ELF-1 (cell line): Measurements from ENCODE around the gene COL4A1.

Source experiments
- DNase-seq: peaks from one replicate; pipeline ENCODE4 v3.0.0-alpha.2; 2016; ENCODE audit warnings: low read depth, low spot score

Gene COL4A1

DNA sequence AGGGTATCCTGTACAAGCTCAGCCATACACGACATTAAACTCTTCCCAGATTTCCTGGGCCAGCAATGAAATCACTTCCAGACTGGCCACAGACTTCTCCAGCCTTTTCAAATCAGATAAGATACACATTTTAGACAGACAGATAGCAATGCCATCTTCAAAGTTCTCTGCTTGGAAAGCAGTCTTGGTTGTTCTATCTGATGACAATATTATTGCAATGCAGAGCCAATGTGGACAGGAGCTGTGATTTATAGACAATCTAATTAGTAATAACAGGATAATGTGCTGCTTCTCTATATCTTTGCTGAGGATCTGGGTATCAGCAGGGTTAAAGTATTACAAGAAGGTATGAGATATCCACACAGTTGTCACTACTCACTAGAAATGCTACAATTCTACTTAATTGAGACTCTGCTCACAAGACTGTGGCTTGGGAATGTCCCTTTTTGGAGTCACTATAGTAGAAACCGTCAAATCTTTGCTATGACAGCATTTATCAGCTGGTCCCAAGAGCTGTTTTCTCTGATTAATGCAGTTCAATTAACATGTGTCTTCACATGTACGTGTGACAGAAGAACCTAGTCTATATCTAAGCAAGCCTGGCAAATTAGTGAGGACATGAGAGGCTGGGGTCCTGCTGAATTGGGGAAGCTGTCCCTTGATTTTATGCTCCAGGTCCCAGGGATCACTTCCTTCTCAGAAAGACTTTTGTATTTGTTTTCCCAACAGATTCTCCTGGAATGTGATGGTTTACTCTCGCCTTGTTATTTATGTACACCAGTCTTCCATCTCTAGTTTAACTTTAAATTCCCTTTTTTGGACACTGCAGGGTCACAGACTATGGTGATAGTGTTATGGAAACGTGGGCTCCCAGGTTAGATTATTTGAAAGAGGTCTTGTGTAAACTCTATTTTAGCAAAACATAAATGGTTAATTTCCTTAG is 68.8 kb downstream of the COL4A1 start:
- no peak for DNase-seq

DNA sequence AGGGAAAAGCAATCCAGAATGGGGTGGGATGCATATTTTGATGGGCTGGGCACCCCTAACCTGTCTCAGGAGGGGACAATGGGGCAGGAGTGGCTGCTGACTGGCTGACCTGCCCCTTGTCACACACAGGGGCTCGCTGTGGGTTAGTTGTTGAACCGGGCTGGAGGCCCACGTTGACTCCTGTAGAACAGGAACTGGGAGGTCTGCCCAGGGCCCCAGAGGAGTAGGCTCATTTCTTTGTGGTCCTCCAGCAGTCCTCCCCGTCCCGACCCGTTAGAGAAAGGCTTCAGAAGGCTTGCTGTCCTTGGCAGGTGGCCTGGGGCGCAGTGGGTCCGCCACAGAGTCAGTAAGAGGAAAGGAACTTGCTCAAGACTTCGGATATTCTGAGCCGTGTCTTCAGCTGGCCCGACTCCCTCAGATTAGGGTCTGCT is 70.1 kb downstream of the COL4A1 start:
- no peak for DNase-seq

DNA sequence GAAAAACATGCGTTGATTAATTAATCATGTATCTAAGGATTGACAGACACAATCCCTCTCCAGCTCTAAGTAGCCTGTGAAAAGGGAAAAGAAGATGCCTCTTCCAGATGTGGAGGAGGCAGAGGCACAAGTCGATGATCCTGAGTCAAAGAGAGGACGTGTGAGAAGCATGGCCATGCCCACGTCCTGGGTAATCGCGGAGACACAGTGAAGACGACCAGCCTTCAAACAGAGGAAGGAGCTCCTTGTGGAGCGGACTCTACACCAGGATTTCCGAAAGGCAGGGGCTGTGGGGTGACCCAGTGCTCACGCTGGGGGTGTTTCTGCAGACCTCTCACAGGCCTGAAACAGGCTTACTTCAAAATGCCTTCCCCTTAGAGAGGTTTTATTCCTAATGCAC is 70.5 kb downstream of the COL4A1 start:
- DNase-seq, result no peak

DNA sequence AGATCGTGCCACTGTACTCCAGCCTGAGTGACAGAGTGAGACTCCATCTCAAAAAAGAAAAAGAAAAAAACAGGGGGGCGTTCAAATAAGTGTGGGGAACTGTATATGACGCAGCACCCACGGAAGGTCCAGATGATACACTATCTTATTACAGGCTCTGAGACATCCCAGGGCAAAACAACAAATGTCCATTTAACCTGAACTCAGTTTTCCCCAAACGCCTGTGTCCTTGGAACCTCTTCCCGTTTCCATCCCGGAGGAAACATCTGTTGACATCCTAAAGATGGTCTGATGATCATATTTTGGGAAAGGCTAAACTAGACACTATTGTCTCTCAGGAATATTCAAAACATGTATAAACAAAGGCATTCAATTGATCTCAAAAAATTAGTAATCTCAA is 72.4 kb downstream of the COL4A1 start:
- no peak for DNase-seq

DNA sequence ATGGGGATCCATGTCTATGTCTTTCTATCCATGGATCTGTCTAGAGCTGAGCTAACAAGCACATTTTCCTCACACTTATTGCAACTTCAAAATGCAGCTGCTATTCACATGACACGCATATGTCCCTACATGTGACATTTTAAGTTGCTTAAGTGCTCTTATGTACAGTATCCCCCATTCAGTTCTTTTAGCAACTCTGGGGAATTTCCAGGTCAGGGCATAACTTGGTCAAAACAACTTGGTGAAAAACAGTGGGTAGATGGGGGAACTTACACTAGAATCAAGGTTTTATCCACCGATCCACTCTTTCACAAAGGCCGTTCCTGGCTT is 73.0 kb downstream of the COL4A1 start:
- DNase-seq, result no peak

DNA sequence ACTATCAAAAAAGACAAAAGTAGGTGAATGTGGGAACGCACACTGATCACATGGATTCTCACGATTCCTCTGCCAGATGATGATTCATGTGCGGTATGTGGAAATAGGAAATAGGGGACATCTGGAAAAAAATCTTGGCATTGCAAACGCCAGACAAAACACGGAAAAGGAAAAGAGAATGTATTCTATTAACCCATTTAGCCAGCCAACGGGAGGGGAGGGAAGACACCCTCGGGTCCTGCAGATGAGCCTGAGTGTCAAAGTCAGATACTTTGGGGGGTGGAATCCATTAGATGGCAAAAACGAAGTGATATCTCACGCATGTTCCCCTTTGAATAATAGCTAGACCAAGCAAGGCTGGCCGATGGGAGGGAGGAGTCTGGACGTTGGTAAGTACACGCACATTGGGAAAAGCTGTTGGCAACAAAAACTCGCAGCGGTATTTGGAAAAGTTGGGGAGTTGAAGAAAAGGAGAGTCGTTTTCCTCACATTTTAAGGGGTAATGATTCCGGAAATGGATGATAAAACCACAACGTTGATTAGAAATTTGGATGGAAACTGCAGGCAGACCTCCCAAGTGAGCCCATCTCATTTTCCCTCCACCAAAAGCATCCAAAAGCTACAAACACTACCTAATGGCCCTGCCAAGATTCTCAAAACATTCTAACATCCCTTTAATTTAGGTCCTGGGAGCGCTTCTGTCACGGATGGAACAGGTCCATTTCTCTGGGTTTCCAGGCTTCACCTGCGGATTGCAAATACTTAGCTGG is 73.6 kb downstream of the COL4A1 start:
- DNase-seq, result no peak

DNA sequence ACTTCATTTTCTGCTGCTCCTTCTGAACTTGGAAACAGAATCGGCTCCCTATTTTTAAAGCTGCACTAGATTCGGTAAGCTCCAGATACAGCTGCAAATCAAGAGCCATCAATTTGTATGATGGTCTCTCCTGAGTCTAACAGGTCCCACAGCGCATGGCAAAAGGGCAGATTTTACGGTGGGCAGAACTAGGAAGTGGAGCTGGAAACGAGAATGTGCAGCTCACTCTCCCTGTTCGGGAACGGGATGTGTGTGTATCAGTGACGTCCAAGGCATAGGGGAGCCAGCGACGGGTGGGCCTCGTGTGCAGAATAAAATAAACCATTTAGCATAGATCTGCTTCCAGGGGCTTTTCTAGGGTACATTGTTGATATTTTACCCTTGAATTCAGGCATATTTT is 74.2 kb downstream of the COL4A1 start:
- no peak for DNase-seq

DNA sequence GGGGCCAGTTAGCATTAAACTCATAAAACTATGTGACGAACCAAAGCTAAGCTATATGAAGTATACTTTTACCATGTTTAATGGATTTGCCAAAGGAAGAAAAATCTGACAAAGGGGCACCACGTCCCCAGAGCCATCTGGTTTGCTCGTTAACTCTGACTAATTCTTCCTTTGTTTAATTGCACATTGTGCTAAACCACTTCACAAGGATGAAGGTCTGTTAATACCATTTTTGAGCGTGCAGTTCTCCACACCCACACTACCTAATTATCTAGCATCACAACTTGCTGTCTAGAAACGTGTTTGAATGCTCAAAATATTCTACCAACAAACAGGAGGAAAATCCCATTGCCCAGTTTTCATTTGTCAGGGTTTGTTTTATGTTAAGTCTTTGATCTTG is 74.8 kb downstream of the COL4A1 start:
- no peak for DNase-seq

DNA sequence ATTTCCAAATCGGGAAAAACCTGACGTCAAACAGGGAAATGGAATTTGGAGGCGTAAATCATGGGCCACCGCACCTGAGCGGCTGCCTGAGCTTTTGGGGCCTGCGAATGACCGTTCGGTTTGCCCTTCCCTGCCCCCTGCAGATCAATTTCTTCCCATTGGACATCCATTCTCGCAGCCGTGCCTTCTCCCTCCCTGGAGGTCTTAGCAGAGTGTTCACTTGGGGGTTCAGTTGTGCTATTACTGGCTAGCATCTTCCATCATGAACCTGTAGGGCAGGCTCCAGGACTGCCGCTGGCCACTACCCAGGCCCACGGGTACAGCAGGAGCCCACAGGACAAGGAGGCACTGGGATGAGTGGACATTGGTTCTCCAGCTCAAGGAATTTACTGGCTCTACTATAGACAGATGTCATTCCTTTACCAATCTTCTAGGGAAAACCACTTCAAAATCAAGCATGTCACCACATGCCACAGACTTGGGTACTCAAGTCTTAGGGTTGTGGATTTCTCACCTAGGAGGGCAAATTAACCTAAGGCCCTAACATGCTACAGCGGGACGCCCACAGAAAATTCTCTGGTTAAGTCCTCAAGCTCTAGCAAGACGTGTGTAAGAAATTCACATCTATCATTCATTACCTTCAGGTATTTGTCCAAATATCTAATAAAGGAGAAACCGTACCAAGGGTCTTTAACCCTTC is 75.5 kb downstream of the COL4A1 start:
- DNase-seq, result no peak

DNA sequence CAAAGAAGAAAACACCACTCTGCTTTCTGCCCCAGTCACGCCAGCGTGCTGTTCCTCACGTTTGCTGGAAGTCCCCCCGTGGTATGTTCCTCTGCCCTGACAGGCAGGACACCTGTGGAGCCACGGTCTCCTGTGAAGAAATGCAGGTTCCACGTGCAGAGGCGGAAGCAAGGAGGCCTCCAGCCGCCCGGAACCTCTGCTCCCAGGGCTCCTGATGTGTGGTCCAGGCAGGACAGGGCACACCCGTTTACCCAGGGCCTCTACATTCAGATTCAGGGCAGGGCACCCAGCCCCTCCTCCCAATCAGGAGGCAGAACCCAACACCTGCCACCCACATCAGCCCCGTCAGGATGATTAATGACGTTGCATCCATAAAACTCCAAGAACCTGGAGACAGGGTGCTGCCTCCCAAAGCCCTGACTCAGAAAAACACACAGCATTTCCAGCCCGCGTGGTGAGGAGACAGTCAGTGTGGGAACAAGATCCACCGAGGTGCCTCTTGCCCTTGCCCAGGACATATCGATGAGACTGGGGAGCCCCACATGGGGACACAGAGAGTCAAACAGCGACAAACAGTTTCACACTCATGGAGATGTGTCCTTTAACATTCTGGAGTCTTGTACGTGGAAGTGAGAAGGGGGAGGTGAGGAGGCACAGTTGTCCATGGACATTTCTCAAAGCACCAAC is 76.2 kb downstream of the COL4A1 start:
- no peak for DNase-seq

DNA sequence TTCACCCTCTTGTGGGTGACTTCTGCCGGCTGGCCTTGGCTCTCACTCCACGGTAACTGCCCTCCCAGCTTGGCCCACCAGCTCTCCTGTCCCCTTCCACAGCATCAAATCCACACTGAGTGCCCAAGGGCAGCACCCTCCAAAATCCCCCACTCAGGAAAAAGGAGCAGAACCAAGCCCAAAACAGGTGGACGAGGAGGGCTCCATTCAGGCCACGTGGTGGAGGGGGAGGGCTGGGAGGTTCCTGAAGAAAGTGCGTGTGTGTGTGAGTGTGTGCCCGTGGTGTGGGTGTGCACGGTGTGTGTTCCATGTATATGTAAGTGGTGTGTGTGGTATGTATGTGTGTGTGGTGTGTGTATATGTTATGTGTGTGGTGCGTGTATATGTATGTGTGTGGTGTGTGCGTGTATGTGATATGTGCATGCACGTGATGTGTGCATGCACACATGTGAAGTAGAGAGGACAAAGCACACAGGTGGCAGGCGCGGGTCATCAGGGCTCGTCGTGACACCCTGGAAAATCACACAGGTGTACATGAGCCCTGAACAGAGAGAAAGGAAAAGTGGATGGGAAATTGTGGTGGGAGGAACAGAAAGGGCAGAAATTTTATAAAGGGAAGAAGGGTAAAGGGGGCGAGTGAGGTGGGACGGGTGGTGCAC is 76.9 kb downstream of the COL4A1 start:
- DNase-seq, result no peak

DNA sequence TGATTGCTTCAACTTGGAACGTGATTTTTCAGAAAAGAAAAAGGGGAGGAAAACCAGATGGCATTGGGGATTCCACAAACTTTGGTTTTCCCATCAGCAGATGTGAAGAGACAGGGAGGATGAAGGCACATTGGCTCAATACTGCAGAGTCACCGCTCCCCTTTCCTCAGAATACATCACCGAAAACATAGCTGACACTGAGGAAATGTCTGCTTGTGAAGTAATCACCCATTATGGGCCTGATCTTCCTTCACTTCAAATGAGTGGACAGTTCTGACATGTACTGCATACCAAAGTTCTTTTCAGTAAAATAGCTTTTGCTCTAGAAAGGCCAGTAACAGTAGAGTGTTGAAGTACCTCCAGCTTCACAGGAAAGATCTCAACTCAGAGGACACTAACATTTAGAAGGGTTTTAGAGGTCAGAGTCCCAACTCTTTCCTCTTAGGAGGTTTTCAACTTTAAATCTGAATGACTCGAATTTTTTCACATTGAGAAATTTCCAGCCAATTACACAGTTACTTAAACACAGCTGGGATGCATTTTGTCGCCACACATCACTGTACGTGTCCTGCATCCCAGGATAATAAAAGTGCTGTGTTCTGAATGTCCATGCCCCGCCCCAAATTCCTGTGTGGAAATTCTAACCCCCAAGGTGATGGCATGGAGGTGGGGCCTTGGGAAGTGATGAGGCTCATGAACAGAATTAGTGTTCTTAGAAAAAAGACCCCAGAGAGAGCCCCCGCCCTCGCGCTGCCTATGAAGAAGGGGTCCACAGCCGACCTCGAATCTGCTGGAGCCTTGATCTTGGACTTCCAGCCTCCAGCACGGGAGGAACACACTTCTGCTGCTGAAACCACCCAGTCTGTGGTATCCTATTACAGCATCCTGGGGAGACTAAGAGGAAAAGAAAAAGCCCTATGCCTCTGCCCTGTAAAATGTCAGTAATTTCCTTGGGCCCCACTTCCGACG is 77.7 kb downstream of the COL4A1 start:
- DNase-seq, result no peak

DNA sequence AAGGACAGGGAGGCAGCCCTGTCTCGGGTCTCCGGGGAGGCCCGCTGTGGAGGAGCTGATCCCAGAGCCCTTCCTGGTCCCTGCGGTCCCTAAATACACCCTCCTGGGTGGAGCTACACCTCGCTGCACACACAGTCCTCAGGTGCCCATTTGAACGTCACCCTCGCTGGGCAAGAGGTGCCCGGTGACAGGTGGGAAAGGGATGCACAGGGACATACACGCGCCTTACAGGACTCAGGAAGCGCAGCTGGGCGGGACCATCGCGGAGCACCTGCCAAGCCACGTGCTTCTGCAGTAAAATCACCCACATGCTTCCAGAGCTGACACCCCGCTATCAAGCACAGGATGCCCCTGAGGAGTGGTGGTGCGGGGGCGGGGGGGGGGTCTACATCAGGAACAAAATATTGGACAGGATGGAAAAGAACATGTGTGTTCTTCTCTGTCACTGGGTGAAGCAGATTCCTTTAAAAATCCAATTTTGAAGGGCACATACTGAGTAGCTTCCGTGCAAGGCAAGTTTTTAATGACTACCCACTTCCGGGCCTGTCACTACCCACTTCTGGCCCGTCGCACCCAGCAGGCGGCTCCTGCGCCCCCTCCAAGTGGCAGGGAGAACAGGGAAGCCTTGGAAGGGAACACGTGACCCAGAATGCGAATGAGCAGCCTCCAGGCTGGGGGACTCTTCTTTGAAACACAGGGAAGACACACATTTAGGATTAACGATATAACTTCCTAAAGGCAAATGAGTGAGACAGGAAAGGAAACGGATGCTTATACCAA is 78.9 kb downstream of the COL4A1 start:
- DNase-seq, result no peak

DNA sequence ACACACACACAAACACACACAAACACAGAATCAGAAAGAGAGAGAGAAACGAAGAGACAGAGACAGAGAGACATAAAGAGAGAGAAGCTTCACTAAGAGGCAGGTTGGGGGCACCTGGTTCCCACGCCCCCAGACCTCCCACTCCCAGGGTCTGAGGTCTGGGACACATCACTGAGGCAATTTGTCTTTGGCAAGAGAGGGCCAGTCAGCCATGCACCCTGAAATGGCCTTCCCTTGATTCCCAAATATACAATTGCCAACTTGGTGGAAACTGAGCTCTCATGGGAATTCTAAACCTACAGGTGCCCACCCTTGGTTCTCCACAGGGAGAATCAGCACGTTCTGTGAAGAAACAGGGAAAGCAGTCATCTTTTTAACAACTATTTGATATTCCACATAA is 79.5 kb downstream of the COL4A1 start:
- no peak for DNase-seq

DNA sequence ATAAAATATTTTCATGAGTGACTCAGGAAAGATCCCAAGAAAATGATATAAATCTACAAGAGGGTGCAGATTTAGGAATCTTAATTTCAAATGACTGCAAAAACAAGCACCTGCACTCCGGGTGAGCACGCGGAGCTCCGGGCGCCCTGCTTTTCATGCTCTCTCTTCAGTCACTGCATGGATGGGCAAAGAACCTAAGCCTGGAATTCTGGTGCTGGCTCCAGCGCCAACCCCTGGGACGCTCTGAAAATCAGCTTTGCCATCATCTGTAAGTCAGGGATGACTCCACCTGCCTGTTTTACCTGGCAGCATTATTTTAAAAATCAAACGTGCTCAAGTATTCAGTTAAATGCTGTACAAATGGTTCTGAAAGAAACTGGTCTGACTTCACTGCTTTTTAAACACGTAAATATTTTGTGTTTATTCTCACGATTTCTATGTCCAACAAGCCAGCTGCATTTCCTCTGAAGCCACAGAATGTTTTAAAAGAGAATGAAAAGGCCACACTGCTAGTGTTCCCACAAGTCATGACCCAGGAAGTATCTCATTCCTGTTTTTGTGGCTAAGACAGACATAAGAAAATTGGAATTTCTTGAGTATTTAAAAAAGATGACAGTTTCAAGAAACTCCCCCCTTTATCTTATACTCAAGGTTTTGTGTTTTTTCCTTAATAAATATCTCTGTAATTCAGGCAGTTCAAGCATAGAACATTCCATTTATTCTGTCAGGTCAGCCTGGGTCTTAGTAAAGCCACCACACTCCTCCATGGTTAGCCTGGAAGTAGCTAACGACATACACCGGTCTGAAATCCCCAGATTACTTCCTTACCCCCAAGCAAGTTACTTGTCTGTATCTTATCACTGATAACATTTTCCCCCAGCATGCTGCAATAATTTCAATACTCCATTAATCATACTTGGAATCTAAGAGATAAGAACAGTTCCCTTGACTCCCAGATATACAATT is 81.1 kb downstream of the COL4A1 start:
- no peak for DNase-seq

DNA sequence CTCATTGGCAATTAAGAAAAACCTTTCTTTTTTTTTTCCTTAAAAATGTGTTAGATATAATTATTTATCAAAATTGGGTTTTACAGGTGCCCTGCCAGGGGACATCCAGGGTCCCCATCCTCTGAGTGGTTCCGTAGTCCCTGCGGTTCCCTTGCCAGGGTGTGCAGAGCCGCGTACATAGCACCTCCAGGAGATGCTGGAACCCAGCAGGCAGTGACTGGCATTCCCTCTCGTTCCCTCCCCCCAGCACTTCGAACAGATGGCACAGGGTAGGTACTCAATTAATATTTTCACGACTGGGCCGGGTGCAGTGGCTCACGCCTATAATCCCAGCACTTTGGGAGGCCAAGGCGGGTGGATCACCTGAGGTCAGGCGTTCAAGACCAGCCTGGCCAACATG is 82.0 kb downstream of the COL4A1 start:
- DNase-seq, result no peak

DNA sequence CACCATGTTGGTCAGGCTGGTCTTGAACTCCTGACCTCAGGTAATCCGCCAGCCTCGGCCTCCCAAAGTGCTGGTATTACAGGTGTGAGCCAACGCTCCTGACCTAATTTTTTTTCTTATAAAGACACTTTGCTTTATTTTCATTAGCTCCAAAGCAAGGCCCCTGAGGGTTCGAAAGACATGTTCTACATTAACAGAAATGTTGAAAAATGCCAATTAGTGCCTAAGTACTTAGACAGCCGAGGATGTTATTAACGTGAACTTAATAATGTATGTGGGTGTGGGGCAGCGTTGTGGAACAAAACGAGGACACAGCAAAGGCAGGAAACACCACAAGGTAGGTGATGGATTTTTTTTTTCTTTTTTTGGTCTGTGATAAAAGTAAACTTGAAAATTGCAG is 82.4 kb downstream of the COL4A1 start:
- DNase-seq, result no peak
